IPS-NIHi11 (cell line): ENCODE data around the gene CEP112.

ENCODE experiments used
- DNase-seq: peaks from one replicate; pipeline ENCODE4 v3.0.0; 2012; ENCODE audit warnings: mixed read lengths, low spot score

Gene CEP112

GRCh38 chr17:65988451-65988850 is 203.5 kb downstream of the CEP112 start:
- no peak for DNase-seq

GRCh38 chr17:65987988-65988387 is 203.9 kb downstream of the CEP112 start:
- peak; percentile 48 for DNase-seq

DNA sequence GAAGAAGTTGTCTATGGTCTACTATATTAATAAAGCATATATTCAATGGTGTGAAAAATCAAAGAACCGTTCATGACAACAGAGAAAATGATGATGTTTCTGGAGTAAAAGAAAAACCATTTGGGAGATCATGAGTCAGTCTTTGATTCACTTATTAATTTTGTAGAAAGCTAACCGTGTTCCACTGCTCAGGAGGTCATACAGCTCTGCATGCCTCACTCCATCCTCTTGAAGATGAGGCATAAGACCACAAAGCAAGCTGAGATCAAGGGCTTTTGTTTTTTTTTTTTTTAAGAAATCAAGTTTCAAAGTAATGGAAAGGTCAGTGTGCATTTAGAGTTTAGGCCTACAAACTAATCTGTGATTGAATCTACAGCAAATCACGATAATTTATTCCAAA is 206.4 kb downstream of the CEP112 start:
- DNase-seq: no peak

- no peak for DNase-seq
Observed at GRCh38 chr17:65984299-65984698, 207.6 kb downstream of the CEP112 start.

- DNase-seq: no peak
Observed at GRCh38 chr17:65978871-65979270, 213.1 kb downstream of the CEP112 start.

DNA sequence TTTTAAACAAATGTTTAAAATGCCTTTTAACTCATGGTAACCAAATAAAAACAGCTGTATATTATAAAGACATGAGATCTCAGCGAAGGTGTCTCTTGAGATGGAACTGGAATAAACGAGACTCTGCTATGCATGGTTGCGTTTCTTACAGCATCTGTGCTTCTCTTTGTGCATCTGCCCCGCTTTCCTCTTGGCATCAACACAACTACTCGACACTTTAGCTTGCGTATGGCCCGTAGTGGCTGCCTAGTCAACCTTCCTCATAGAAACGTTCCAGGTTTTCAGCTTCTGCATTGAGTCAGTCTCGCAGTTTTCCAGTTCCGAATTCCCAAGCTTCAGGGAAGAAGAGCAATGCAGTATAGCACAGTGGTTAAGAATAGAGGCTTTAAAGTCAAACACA is 214.9 kb downstream of the CEP112 start:
- DNase-seq: no peak

GRCh38 chr17:65975878-65976277 is 216.1 kb downstream of the CEP112 start:
- peak; percentile 6 for DNase-seq

GRCh38 chr17:65973237-65973636 is 218.7 kb downstream of the CEP112 start:
- DNase-seq: no peak

DNA sequence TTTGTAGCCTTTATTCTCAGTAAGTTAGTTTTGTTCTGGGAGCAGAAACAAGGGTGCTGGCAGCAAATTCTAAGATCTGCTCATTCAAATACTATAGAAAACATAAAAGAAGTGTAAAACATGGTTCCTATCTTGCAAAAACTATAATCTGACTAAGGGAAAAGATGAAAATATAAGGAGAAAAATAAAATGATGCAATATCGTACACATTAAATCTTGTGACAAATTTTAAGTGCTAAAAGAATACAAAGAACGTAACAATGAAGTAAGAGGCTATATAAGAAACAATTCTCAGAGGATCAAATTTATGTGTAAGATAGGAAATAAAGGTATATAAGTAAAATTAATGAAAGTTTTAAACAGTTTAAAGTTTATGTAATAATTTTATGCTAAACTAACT is 224.6 kb downstream of the CEP112 start:
- DNase-seq: no peak

DNA sequence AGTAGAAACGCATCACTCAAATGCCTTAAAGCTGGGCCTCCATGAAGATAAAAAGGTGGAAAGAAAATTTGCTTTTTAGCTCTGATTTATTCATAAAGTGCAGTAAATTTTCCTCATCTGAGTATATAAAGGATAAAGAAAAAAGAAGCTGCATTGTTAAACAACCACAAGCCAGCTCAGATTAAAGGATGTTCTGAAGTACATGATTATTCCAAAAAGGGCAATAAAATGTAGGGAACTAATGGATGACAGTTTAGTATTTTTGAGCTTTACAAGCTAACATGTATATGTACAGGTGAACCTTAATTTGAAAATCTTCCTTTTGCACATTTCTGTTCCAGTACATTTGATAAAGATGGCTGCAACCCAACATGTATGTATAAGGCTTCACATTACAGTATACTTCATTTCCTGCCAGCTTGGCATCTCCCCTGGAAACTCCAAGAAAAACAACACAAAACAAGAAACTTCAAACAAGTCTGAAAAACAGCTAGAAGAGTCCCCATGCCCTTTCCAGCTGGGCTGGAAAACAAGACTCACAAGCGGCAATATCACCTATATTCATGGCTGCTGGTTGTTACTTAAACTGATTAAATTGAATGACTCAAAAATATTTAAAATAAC is 225.7 kb downstream of the CEP112 start:
- no peak for DNase-seq

- DNase-seq: no peak
Observed at GRCh38 chr17:65963179-65963578, 228.8 kb downstream of the CEP112 start.

DNA sequence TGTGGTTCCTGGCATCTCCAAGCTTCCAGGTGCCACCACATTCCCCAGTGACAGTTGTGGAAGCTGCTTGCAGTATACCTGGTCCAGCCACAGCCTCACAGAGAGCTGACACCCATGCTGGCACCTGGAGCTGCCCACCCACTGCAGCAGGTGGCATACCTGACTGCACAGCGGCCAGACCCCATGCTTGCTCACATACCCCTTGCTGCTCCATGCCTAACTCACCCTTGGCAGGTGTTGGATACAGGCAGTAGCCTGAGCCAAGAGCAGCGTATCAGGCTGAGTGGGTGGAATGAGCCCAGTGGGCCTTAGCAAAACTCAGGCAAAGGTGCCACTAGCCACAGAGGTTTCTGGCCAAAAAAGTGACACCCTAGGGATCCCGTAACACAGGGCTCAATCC is 232.3 kb downstream of the CEP112 start:
- no peak for DNase-seq

- DNase-seq: no peak
Observed at GRCh38 chr17:65956814-65957213, 235.1 kb downstream of the CEP112 start.

- DNase-seq: no peak
Observed at GRCh38 chr17:65954148-65954449, 237.8 kb downstream of the CEP112 start.

DNA sequence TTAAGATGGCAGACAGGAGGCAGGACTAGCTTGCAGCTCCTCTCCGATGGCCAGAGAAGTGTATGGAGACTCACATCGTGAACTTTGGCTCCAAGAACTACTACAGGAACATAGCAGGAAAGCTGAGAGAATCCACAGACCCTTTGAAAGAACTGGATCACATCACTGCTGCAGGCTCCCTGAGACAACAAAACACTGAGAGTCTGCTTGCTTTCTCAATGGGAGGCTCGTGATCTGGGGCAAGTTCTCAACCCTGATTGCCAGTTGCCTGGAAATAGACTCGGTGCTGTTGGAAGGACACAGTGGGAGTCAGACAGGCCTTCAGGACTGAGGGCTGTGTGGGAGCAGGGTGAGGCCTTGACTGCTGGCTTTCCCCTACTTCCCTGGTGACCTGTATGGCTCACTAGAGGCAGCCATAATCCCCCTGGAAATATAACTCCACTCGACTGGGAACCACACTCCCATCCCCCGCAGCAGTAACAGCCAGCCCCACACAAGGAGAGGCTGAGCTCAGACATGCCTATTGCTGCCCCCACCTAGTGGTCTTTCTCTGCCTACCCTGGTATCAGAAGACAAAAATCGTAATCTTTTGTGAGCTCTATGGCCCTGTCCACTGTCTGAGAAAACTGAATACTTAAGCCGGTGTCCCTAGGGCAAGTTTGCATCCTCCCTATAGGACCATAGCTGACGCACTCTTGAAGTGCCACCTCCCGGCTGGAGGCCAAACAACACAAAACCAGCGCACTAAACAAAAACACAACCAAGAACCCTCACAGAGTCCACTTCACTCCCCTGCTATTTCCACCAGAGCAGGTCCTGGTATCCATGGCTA is 238.4 kb downstream of the CEP112 start:
- DNase-seq: no peak

DNA sequence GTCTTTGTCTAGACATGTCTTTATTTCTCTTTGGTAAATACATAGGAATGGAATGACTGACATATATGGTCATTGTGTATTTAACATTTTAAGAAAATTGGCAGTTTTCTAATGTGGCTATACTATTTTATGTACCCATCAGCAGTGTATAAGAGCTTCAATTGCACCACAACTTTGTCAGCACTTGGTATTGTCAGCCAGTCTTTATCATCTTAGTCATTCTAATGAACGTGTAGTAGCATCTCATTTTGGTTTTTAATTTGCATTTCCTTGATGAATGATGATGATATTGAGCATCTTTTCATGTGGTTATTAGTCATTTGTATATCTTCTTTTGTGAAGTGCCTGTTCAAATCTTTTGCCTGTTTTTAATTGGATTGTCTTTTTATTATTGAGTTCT is 239.3 kb downstream of the CEP112 start:
- no peak for DNase-seq

DNA sequence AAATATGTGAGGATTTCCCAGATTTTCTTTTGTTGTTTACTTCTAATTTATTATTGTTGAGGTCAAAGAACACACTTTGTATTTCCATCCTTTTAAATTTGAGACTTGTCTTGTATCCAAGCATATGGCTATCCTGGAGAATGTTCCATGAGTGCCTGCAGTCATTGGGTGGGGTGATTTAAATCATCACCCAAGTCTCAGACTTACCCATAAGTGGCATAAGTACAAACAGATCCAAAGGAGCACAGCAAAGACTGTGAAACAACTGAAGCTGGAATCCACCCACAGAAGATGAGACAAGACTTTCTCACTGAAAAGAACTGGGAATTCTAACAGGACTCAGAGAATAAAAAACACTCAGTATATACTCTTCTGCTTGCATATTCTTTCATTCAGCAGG is 239.9 kb downstream of the CEP112 start:
- DNase-seq: no peak

- no peak for DNase-seq
Observed at GRCh38 chr17:65947831-65948230, 244.1 kb downstream of the CEP112 start.

GRCh38 chr17:65942592-65942991 is 249.3 kb downstream of the CEP112 start:
- DNase-seq: no peak

DNA sequence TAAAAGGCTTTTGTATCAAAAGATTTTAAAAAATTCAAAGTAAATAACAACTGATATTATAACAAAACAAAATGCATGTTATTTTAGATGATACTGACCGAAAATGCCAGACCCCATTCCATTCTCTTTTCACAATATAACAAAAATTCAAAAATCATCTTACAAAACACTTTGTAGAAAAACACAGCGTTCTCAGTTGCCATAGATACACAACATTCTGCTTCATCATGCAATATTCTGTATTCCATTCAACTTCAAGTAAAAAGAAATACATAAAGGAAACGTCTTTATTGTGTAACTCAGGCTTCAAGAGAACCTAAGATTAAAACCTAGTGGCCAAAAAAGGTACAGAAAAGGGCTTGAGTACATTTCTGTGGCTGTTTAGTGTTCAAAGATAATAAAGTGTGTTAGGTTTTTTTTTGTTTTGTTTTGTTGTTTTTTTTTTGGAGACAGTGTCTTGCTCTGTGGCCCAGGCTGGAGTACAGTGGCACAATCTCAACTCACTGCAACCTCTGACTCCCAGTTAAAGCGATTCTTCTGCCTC is 250.5 kb downstream of the CEP112 start:
- DNase-seq: no peak

DNA sequence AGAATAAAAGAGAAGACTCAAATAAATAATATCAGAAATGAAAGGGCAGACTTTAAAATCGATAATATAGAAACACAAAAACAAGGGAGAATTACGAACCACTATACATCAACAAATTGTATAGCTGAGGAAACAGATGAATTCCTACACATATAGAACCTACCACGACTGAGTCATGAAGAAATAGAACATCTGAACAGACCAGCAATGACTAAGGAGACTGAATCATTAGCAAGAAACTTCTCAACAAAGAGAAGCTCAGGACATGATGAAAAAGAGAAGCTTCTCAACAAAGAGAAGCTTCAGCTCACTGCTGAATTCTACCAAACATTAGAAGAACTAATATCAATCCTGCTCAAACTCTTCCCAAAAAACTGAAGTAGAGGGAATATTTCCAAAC is 255.9 kb downstream of the CEP112 start:
- DNase-seq: no peak

DNA sequence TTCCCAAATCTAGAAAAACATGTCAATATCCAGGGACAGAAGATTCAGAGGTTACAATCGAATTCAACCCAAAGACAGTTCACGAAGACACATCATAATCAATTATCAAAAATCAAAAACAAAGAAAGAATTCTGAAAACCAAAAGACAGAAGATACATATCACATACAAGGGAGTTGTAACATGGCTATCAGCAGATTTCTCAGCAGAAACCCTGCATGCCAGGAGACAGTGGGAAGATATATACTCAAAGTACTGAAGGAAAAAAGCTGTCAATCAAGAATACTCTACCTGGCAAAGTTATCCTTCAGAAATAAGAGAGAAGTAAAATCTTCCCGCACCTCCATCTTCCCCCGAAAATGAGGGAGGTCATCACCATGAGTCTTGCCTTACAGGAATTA is 258.6 kb downstream of the CEP112 start:
- no peak for DNase-seq

- no peak for DNase-seq
Observed at GRCh38 chr17:65931246-65932149, 260.4 kb downstream of the CEP112 start.
